Measurements from ENCODE around the gene GKN2.

GKN2 gene, protein sequence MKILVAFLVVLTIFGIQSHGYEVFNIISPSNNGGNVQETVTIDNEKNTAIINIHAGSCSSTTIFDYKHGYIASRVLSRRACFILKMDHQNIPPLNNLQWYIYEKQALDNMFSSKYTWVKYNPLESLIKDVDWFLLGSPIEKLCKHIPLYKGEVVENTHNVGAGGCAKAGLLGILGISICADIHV

DNA sequence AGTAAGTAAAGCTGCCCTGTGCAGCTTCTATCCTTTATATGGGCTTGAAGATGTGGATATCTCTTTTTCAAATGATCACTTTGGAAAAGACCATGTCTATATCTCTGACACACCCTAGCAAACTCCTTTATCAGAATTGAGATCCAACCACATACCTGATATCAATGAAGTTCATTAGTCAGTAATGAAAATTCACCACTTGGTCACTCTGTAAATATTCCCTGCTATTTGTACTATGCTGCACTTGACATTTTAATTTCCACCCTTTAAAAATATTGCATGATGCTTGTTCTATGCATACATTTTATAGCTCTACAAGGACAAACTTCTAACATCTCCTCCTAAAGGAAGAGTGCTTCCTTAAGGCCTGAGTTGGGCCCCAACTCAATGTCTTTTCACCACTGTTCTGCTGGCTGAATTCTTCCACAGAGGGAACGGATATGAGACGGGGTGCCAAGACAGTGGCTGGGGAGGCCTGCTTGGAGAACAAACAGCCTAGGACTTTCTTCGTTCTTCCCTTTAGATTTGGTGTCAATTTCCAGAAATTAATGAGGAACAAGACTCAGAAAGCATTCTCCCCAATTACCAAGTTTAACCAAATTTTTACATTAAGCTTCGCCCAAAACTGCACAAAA lies at the start of gene GKN2:
Gene GKN2, minus strand, starts transcription at position 7 of the 635 bp plus-strand sequence. CDS start 32 bp downstream, outside the sequence.
- no peak for DNase-seq

GRCh38 chr2:69001879-69002278 lies 49.2 kb upstream of the GKN2 start:
- DNase-seq = no peak

- no peak for DNase-seq
These were observed 44.7 kb upstream of the GKN2 start for GRCh38 chr2:68997401-68997800.

DNA sequence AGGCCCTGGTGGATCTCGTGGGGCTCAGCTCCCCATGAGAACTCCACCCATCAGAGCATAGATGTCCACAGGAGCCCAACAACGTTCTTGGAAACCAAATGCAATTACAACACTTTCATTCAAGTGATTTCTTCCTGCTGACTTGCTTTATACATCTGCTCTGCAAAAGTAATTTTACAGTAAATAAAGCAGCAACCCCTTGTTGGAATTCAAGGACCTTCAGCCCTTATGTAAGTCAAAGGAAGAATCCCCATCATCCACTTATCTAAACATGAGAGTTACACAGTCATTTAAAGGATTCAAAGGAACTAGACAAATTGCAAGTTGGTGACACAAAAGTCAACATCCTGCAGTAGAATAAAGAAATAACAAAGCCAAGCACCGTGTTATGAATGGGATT lies 43.2 kb upstream of the GKN2 start:
- DNase-seq = no peak

DNA sequence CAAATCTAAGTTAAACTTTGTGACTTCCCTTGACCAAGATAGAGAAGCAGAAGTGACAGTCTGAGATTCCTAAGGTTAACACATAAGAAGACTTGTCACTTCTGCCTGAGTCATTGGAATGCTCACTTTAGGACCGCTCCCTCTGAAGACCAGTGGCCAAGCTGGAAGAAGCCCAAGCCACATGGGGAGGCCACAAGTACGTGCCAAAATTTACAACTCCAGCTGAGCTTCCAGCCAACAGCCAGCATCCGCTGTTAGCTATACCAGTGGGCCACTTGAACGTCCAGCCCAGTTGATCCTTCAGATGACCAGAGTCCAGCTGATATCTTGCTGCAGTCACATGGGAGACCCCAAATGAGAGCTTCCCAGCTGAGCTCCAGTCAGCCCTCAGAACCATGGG lies 42.2 kb upstream of the GKN2 start:
- DNase-seq = no peak

DNA sequence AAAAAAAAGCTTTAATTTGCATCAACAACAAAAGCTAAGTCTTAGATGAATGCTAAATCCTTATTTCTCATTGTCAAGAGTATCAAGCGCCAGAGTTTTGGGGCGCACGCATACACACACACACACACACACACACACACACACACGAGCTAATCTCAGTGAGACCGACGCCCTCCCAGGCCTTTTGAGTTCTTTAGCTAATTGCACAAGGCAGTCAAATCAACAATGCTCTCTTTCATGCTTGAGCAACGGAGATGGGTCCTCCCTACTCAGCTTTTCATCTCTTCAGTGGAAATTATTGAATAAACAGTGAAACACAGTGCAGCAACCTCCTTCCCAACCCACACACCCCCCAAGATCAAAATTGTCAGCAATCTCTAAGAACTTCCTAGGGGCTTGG lies 41.0 kb upstream of the GKN2 start:
- no peak for DNase-seq

DNA sequence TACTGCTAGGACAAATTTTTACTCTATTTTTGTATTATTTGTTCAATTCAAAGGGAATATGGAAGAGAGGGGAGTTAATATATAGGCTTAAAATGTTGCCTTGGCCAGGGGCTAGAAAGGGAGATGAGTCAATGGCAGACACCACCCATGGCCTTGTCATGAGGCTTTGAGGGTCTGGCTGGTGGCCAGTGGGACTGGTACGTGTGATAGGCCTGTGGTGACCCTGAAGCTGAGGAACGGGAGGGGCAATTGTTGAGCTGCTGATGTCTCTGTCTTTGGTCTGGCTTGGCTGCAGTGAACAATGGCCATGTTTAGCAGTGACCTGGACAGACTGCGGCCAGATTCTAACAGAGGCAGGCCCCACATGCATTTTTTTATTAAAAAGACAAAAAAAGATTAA lies 40.2 kb upstream of the GKN2 start:
- no peak for DNase-seq

DNA sequence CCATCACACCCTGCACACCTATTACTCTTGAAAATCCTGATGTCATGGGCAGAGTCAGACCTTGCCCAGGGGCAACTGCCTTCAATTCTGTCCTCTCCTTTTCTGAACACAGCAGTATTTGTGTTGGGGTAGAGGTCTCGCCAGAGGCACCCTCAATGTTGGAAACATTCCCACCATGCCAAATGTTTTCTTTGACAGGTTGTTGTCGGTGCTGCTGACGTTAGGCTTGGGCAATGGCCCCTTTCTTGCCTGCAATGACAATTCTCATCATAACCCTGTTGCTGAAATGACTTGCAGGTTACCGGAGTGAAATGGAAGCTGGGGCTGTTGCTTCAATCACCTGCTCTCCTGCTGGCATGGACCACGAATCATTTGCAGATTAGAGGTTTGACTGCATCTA lies 39.6 kb upstream of the GKN2 start:
- DNase-seq = no peak

DNA sequence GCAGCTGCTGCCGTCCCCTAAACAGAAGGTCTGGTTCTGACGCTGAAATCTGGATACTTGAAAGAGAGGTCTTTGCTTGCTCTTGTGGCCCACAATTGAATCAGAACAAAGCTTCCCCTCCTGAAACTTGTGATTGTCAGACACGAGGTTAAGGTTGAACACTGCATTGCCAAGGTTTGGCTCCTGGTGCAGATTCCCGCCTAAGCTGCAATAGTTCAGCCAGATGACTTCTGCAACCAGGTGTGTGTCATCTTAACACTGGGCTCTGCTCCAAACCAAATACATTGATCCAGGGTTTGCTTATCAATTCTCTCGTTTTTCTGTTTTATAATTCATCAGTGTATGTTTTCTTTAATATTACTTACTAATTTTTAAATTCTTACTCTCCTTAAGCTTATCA lies 36.3 kb upstream of the GKN2 start:
- no peak for DNase-seq

- DNase-seq = no peak
These were observed 34.4 kb upstream of the GKN2 start for GRCh38 chr2:68987021-68987503.

GRCh38 chr2:68980956-68981355 lies 28.3 kb upstream of the GKN2 start:
- no peak for DNase-seq

GRCh38 chr2:68978098-68978497 lies 25.4 kb upstream of the GKN2 start:
- no peak for DNase-seq

- no peak for DNase-seq
These were observed 24.8 kb upstream of the GKN2 start for GRCh38 chr2:68977453-68977852.

- no peak for DNase-seq
These were observed 23.2 kb upstream of the GKN2 start for GRCh38 chr2:68975844-68976243.

GRCh38 chr2:68974946-68975665 lies 22.4 kb upstream of the GKN2 start:
- no peak for DNase-seq

DNA sequence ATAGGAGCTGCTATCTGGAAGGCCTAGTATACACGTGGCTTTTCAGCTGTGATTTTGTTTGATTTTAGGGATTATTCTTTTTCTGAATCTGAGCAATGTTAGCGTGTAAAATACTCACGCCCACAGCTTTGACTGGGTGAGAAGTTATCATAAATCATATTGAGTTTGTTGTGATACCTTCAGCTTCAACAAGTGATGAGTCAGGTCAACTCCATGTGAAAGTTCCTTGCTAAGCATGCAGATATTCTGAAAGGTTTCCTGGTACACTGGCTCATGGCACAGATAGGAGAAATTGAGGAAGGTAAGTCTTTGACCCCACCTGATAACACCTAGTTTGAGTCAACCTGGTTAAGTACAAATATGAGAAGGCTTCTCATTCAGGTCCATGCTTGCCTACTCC lies 21.6 kb upstream of the GKN2 start, which contains the start of gene GKN1:
Gene GKN1, plus strand, starts transcription at position 386 of the 400 bp plus-strand sequence. CDS start 42 bp downstream, outside the sequence.
- DNase-seq = no peak

DNA sequence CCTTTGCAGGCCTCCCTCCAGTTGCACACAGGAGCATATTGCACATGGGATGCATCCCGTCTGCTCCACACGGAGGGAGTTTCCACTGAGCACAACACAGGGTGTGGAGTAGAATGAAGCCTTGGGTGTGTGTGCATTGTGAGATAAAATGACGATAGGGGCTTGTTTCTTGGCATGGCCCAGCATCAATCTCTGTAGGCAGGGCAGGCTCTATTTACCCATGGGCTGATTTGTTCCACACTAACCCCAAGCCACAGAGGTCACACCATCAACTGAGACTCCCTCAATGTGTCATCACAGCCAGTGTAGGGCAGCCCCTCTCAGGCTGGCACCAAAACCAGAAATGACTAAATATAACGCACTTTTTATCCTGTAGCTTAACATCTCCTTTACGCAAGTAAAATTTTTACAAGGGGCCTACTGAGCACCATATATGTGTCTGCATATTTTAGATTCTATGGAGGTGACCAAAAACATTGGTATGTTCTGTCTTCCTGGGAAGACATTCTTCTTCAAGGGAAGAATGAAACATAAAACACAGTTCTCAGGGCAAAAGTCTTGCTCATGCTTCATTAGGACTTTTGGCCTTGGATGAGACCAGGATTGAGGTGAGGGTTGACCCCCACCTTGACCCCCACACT lies 19.0 kb upstream of the GKN2 start:
- no peak for DNase-seq

DNA sequence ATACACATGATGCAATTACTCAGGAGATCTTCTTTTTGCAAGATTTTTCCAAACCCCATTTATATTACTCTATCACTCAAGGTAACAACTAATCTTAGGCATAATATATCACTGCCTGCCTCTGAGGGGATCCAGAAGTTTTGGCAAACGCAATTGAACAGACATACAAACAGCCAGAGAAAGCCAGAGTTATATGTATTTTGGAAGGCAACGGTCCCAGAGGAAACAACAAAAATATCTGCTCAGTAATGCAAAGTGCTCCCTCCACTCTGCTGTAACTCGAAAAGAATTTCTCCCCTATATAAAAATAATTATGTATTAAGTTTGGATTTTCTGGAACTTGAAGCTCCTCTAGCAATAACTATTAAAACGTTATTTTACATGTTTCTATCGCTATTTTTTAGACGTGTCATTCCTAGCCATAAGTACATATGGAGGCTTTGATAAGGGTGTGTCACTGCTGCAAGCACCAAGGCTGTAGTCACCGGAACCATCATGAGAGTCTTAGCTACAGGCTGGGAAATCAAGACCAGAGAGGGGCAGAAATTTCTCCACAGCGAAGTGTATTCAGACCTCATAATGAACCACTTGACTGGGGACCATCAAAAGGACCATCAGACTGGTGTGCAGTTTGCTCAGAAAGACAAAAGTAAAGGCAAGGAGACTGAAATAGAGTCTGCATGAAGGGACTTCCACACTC lies 18.0 kb upstream of the GKN2 start:
- DNase-seq = no peak

DNA sequence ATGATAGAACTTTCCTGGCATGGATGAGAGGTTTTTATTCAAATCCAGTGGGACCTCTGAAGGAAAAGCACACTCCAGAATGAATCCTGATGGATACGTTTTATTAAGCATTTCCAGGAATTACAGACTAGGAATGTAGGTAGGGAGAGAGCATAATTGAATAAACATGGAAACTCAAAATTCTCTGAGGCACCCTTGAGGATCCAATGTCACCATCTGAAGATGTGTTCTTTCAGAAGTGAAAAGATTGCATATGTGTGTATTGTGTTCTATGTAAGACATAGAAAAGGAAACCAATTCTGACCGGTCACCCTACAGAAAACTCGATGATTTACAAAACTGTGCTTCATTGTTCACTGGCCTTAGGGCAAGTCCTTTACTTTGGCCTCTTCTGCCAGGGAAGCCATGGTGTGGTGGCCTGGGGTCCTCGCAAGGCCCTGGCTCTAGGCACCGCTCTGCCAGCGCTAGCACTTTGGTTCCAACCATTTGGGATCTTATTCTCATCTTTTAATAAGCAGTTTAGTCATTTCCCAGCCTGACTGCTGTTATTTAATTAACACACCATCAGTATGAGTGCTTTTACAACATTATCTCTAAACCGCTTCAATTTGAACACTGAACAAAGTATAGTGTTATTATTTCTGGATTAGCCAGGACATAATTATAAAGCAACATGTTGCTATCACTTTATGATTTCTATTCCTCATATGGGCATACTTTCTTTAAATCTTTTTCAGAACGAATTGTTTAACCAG lies 17.2 kb upstream of the GKN2 start:
- no peak for DNase-seq

DNA sequence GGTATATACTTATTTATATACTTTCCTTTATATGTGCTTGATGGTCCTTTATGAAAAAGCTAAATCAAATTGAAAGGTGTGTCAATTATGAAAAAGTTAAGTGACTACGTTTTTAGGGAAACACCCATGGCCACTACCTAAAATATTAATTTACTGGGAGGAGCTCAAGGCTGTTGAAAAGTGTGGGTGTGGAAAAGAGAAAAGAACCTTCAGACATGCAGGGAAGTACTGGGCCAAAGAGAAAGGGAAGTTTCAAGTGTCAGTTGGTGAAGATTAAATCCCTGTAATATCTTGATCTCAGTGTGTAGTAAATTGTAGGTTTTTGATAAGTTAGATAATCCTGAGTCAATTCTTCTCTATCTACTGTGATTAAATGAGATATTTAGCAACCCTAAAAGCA lies 15.5 kb upstream of the GKN2 start:
- no peak for DNase-seq

GRCh38 chr2:68964282-68964681 lies 11.6 kb upstream of the GKN2 start:
- DNase-seq = no peak

GRCh38 chr2:68961380-68961779 lies 8.7 kb upstream of the GKN2 start:
- no peak for DNase-seq

Measured in GDM1 (cell line).